Measurements from ENCODE around the gene SLC7A5.
A peak's percentile ranks its signal among the peaks of the same experiment; 100 is the strongest.

DNA sequence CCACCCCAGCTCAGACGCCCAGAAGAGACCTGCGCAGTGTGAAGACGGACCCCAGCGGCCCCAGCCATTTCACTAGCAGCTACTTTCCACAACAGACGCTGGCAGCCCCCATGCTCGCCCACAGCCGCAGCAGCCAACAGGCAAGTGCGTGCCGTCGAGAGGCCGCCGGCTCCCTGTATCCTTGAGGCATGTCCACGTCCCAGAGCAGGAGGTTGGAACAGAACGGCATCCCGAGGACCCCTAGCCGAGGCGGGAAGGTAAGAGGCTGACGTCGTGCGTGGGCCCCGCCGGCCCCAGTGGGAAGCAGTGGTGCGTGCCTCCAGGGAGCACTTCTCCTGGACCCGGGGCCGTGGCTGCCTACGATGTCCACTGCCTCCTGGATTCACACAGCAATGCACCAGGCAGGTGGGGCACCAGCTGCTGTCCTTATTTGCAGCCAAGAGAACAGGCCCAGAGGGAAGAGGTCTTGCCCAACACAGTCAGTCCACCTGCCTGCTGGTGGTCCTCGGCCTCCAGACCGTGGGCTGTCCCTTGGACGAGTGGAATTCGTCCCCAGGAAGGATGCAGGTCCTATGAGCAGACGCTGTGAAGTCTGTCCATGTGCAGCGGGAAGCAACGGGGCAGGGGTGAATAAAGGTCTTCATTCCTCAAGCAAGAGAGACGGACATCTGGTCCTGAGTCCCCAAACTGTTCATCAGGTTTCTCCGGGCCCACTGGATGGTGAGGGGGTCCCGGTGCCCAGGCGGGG, 38.5 kb downstream of the SLC7A5 start:
- no peak; the same call in 1 of the 2 replicates for TF ChIP-seq POLR2A (IDR thresholded peaks at IDR 0.05; ENCODE audit: low read depth, low read length)
- TF ChIP-seq POLR2AphosphoS5 (IDR thresholded peaks at IDR 0.05; ENCODE audit: low read depth, low read length), result peak; percentile 41
- TF ChIP-seq TAF1 (IDR thresholded peaks at IDR 0.05; ENCODE audit: borderline replicate concordance, low read depth, low read length), result no peak

All from GM12892 (cell line).